ENCODE measurements around the gene HAT1.

The HAT1 gene

DNA sequence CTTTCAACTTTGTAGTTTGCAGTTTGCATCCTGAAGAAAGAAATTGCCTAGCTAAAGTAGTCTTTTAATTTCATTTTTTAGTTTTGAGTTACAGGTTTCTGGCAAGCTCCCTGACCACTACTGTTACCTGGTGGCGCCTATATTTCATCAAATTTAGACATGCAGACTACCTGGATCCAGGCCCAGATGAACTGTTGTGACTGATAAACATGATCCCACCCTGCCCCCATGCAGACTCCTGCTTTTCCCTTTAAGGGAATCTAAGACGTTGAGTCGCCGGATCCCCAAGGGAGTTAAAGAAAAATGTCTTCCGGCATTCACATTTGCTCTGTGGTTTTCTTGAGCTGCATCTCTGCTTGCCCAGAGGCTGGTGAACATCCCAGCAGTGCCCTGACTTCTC is 99.7 kb downstream of the HAT1 start:
- Histone ChIP-seq H3K9ac (ENCODE audit: low read depth, low read length, poor library complexity, severe bottlenecking) (no peak overlapping the region), H3K27me3 (ENCODE audit: insufficient read depth, low read length, poor library complexity, severe bottlenecking) (no peaks in the 10 kb centered on the region), H3K9me3 (ENCODE audit: insufficient read depth, low read depth, low read length) (no peaks in the 10 kb centered on the region), H3K36me3 (ENCODE audit: insufficient read depth, low read length) (no peaks in the 10 kb centered on the region), H3K4me1 (ENCODE audit: insufficient read depth, low read length, poor library complexity, severe bottlenecking) (peaks cover 6% of the 10 kb centered on the region), H3K79me2 (ENCODE audit: insufficient read depth, low read length) (no peaks in the 10 kb centered on the region), H4K20me1 (ENCODE audit: insufficient read depth, low read length, poor library complexity, severe bottlenecking) (no peaks in the 10 kb centered on the region), H2AFZ (ENCODE audit: low read length) (no peak overlapping the region), H3K9me2 (replicated peaks; ENCODE audit: low read depth, low read length) (no peaks in the 10 kb centered on the region), H3K4me2 (ENCODE audit: low read depth, low read length, poor library complexity, severe bottlenecking) (no peak overlapping the region), H3K4me3 (ENCODE audit: low read length, poor library complexity, severe bottlenecking) (no peak overlapping the region), H3F3A (ENCODE audit: low read depth) (no peaks in the 10 kb centered on the region)
- no peak for TF ChIP-seq CTCF (conservative IDR thresholded peaks at IDR 0.05; ENCODE audit: low read length)
- TF ChIP-seq EZH2phosphoT487 (IDR thresholded peaks at IDR 0.05; ENCODE audit: borderline replicate concordance) = no peak

DNA sequence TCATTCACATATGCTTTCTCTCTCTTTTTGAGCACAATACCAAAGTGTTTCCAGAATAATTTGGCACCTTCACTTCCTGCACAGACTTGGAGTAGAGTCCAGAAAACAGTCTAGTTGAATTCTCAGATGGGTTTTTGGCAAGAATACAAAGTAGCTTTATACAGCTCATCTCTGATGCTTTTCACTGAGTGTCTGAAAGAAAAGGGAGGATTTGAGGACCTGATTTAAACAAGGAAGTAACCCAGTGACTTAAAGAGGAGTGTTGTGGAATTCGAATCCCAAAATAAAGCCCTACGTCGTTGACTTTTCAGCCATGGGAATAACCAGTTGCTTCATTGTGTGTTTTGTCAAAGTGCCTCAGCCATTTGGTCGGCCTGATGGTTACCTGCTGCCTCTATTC is 109.3 kb downstream of the HAT1 start:
- no peaks in the 10 kb centered on the region for H3K27me3 ChIP-seq (ENCODE audit: insufficient read depth, low read length, poor library complexity, severe bottlenecking)
- no peaks in the 10 kb centered on the region for H3K9me3 ChIP-seq (ENCODE audit: insufficient read depth, low read depth, low read length)
- H3K4me2 ChIP-seq (ENCODE audit: low read depth, low read length, poor library complexity, severe bottlenecking) = no peak overlapping the region
- H3K4me1 ChIP-seq (ENCODE audit: insufficient read depth, low read length, poor library complexity, severe bottlenecking) = no peaks in the 10 kb centered on the region
- H3K9ac ChIP-seq (ENCODE audit: low read depth, low read length, poor library complexity, severe bottlenecking) = no peak overlapping the region
- TF ChIP-seq CTCF (conservative IDR thresholded peaks at IDR 0.05; ENCODE audit: low read length) (no peak), EZH2phosphoT487 (IDR thresholded peaks at IDR 0.05; ENCODE audit: borderline replicate concordance) (no peak)
- no peak overlapping the region for H3K4me3 ChIP-seq (ENCODE audit: low read length, poor library complexity, severe bottlenecking)
- no peaks in the 10 kb centered on the region for H3K36me3 ChIP-seq (ENCODE audit: insufficient read depth, low read length)
- H4K20me1 ChIP-seq (ENCODE audit: insufficient read depth, low read length, poor library complexity, severe bottlenecking) = no peaks in the 10 kb centered on the region
- no peak overlapping the region for H2AFZ ChIP-seq (ENCODE audit: low read length)
- H3F3A ChIP-seq (ENCODE audit: low read depth) = no peaks in the 10 kb centered on the region
- no peaks in the 10 kb centered on the region for H3K79me2 ChIP-seq (ENCODE audit: insufficient read depth, low read length)
- H3K9me2 ChIP-seq (replicated peaks; ENCODE audit: low read depth, low read length) = no peaks in the 10 kb centered on the region

All from Loucy (cell line).